A549 (cell line): ENCODE measurements around the gene ZSCAN2.

Experiments
- CHD2 ChIP-seq: fragments of 150-350 bp; IDR thresholded peaks from 2 replicates; pipeline ENCODE4 v1.6.1; 2014; ENCODE audit warnings: low read length; ENCODE audit not compliant: partially characterized antibody
- CTCF ChIP-seq: fragments of >200 bp; sonication (Bioruptor Twin); formaldehyde crosslinking; IDR thresholded peaks from 3 replicates; pipeline ENCODE4 v1.5.1; 2016
- HDAC2 ChIP-seq: fragments of 200-600 bp; sonication (generic); IDR thresholded peaks from 2 replicates; pipeline ENCODE4 v1.6.1; 2016
- POLR2A ChIP-seq: IDR thresholded peaks from 2 replicates; pipeline ENCODE4 v1.6.1; 2012; ENCODE audit warnings: mild to moderate bottlenecking, low read length
- RNF2 ChIP-seq: fragments of 200-600 bp; sonication (generic); IDR thresholded peaks from 2 replicates; pipeline ENCODE4 v1.6.1; 2016; ENCODE audit warnings: low read depth, mild to moderate bottlenecking, antibody characterized with exemption, moderate library complexity, borderline replicate concordance
- SMC3 ChIP-seq: fragments of >200 bp; sonication (Bioruptor Twin); formaldehyde crosslinking; IDR thresholded peaks from 3 replicates; pipeline ENCODE4 v1.6.1; 2018; ENCODE audit warnings: inconsistent platforms

DNA sequence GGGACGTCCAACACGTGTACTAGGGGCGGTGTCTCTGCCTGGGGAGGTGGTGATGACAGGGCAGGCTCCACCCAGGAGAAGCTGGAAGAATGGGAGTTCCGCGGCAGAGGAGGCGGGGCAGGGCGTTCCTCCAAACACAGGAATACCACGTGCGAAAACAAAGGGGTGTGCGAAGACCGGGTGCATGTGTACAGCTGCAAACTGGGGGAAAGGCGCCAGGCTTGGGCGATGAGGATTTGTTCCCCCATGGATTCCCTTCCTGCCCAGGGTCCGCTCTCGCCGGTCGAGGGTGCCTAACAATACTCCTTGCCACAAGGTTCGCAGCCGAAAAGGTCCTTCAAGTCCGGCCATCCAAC, 500 bp upstream of the ZSCAN2 start:
- TF ChIP-seq CHD2 (no peak), CTCF (no peak), RNF2 (no peak), SMC3 (no peak), POLR2A (no peak), HDAC2 (0 out of 2 replicates have a peak, but pooled peaks have one; percentile 55)
